Fibroblast of lung (primary cell): ENCODE measurements around the gene THAP8. TPM values are rescaled to one million over a fixed set of nuclear protein-coding genes. Genes with fewer than 3 reads are reported as not detected.
A peak's percentile ranks its signal among the peaks of the same experiment; 100 is the strongest.

Experiments
- DNase-seq, 2 donors: peaks; one replicate each; pipeline versions ENCODE4 v3.0.0 to v3.0.0-alpha.2; 2010; ENCODE audit warnings: low read depth in 2 of 2
- H2AFZ ChIP-seq: 2 replicates; pipeline ENCODE4 v1.5.1; 2012; ENCODE audit warnings: low read length, control low read depth, inconsistent platforms
- H3K27ac ChIP-seq: 2 replicates; pipeline ENCODE4 v1.5.1; 2011; ENCODE audit warnings: low read length, control low read depth; ENCODE audit not compliant: insufficient read depth
- H3K27me3 ChIP-seq: 2 replicates; pipeline ENCODE4 v1.5.1; 2011; ENCODE audit warnings: mild to moderate bottlenecking, low read length; ENCODE audit not compliant: control insufficient read depth, insufficient read depth
- H3K36me3 ChIP-seq: 2 replicates; pipeline ENCODE4 v1.5.1; 2011; ENCODE audit warnings: low read length; ENCODE audit not compliant: control insufficient read depth, insufficient read depth
- H3K4me1 ChIP-seq: 2 replicates; pipeline ENCODE4 v1.5.1; 2011; ENCODE audit warnings: low read length; ENCODE audit not compliant: control insufficient read depth, insufficient read depth; ENCODE audit errors: extremely low read depth
- H3K4me2 ChIP-seq: 2 replicates; pipeline ENCODE4 v1.5.1; 2011; ENCODE audit warnings: low read length, control low read depth; ENCODE audit not compliant: insufficient read depth; ENCODE audit errors: extremely low read depth
- H3K4me3 ChIP-seq, 4 experiments: fragments of 200-600 bp in 1 of 4; sonication (generic) in 1 of 4; replicated peaks in 1 of 4; 2 replicates each; pipeline ENCODE4 v1.5.1; 2011 to 2016; ENCODE audit warnings: low read length in 4 of 4, low read depth in 3 of 4, mild to moderate bottlenecking in 3 of 4, control low read depth in 2 of 4, inconsistent platforms in 1 of 4, mixed read lengths in 1 of 4; ENCODE audit not compliant: insufficient read depth in 1 of 4; ENCODE audit errors: control extremely low read depth in 1 of 4
- H3K79me2 ChIP-seq: 2 replicates; pipeline ENCODE4 v1.5.1; 2012; ENCODE audit warnings: mild to moderate bottlenecking, low read length, inconsistent platforms; ENCODE audit not compliant: control insufficient read depth, insufficient read depth
- H3K9ac ChIP-seq: 2 replicates; pipeline ENCODE4 v1.5.1; 2011; ENCODE audit warnings: mild to moderate bottlenecking, low read length, control low read depth; ENCODE audit not compliant: insufficient read depth
- H3K9me3 ChIP-seq: 2 replicates; pipeline ENCODE4 v1.5.1; 2012; ENCODE audit warnings: low read depth, low read length; ENCODE audit not compliant: control insufficient read depth, insufficient read depth
- H4K20me1 ChIP-seq: 2 replicates; pipeline ENCODE4 v1.5.1; 2011; ENCODE audit warnings: low read length; ENCODE audit not compliant: control insufficient read depth, insufficient read depth; ENCODE audit errors: extremely low read depth
- CTCF ChIP-seq, 2 donors: IDR thresholded peaks in 1 of 2; conservative IDR thresholded peaks in 1 of 2; 1 replicate in 1 of 2; 2 replicates in 1 of 2; pipeline ENCODE4 v1.5.1; 2011 to 2012; ENCODE audit warnings: low read length in 2 of 2, control low read depth in 1 of 2, inconsistent platforms in 1 of 2, low read depth in 1 of 2, mild to moderate bottlenecking in 1 of 2
- EZH2 ChIP-seq: IDR thresholded peaks from 2 replicates; pipeline ENCODE4 v1.5.1; 2012; ENCODE audit warnings: low read length, control low read depth, mild to moderate bottlenecking; ENCODE audit errors: missing control alignments
- polyA plus RNA-seq, 2 donors: library from polyadenylated mRNA; depleted of rRNA in 1 of 2; stranded (reverse) in 1 of 2; unstranded in 1 of 2; fragments of >200 nt; gene quantifications; 2 replicates each; pipeline ENCODE4 v1.2.1, GENCODE V29; 2011 to 2012; ENCODE audit warnings: missing spikeins in 1 of 2
- total RNA-seq: library from RNA; depleted of rRNA; stranded (reverse); fragments of >200 nt; gene quantifications from 2 replicates; pipeline ENCODE4 v1.2.1, GENCODE V29; 2014

Gene THAP8
- total and polyA plus RNA-seq, 2 donors (not counting 1 experiment from before 2014, with no cell fraction given): 4.6 to 5.1 TPM

DNA sequence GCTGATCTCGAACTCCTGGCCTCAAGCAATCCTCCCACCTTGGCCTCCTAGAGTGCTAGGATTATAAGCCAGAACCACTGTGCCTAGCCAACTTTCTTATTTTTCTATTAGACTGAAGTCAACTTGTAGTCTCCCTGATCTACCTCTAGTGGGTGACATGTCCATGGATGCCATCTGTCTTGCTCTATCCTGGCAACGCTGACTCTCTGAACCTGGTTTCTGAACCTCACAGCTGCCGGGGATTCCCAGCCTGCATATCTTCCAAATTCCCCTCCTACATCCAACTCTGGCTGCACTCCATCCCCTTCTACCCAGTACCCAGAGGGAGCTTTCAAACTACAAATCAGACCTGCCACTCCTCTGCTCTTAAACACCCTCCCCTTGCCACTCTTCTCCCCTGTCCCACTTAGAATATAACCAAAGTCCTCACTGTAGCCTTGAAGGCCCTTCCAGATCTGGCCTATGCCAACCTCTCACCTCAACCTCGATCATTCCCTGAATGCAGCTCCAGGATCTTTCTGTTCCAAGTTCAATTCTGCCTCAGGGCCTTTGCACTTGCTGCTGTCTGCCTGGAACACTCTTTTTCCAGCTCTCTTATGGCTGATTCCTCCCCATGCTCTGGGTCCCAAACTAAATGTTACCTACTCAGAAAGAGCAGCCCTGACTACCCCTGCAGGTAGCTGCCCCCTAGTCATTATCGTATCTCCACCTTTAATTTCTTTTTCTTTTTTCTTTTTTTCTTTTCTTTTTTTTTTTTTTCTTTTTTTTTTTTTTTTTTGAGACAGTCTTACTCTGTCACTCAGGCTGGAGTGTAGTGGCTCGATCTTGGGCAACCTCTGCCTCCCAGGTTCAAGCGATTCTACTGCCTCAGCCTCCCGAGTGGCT lies 23.6 kb downstream of the THAP8 start:
- Histone ChIP-seq H3K4me3 (no peak overlapping the region), H3K9me3 (no peaks in the 10 kb centered on the region), H4K20me1 (no peaks in the 10 kb centered on the region), H3K4me1 (no peaks in the 10 kb centered on the region), H3K9ac (no peak overlapping the region), H3K36me3 (peaks cover 12% of the 10 kb centered on the region), H3K27ac (no peak overlapping the region), H3K27me3 (no peaks in the 10 kb centered on the region), H3K79me2 (no peaks in the 10 kb centered on the region), H2AFZ (no peak overlapping the region), H3K4me2 (no peak overlapping the region)
- DNase-seq: peak in 1 of 2 donors; percentile 11
- TF ChIP-seq CTCF (conservative IDR thresholded peaks at IDR 0.05 in 1 of 2, IDR thresholded peaks at IDR 0.05 in 1 of 2; ENCODE audit: low read depth in 1 of 2, low read length in 2 of 2) (no peak), EZH2 (no peak)

- no peak overlapping the region for H3K9ac ChIP-seq
- no peaks in the 10 kb centered on the region for H3K9me3 ChIP-seq
- DNase-seq: no peak
- no peak overlapping the region for H3K4me2 ChIP-seq
- peaks cover 21% of the 10 kb centered on the region for H3K36me3 ChIP-seq
- no peak overlapping the region for H3K27ac ChIP-seq
- no peaks in the 10 kb centered on the region for H3K4me1 ChIP-seq
- TF ChIP-seq EZH2 (no peak), CTCF (conservative IDR thresholded peaks at IDR 0.05 in 1 of 2, IDR thresholded peaks at IDR 0.05 in 1 of 2; ENCODE audit: low read depth in 1 of 2, low read length in 2 of 2) (no peak)
- no peaks in the 10 kb centered on the region for H4K20me1 ChIP-seq
- H2AFZ ChIP-seq: no peak overlapping the region
- no peak overlapping the region for H3K4me3 ChIP-seq
- no peaks in the 10 kb centered on the region for H3K79me2 ChIP-seq
- H3K27me3 ChIP-seq: no peaks in the 10 kb centered on the region
Observed at GRCh38 chr19:36028313-36029041, 25.6 kb downstream of the THAP8 start.

GRCh38 chr19:36027696-36028095 lies 26.4 kb downstream of the THAP8 start:
- Histone ChIP-seq H3K9me3 (no peaks in the 10 kb centered on the region), H3K4me2 (no peak overlapping the region), H3K27ac (no peak overlapping the region), H3K4me1 (no peaks in the 10 kb centered on the region), H3K4me3 (no peak overlapping the region), H3K27me3 (no peaks in the 10 kb centered on the region), H3K36me3 (peaks cover 21% of the 10 kb centered on the region), H2AFZ (no peak overlapping the region), H4K20me1 (no peaks in the 10 kb centered on the region), H3K79me2 (no peaks in the 10 kb centered on the region), H3K9ac (no peak overlapping the region)
- DNase-seq: no peak
- TF ChIP-seq CTCF (conservative IDR thresholded peaks at IDR 0.05 in 1 of 2, IDR thresholded peaks at IDR 0.05 in 1 of 2; ENCODE audit: low read depth in 1 of 2, low read length in 2 of 2) (no peak), EZH2 (no peak)
